HG03280 (cell line): ENCODE measurements around the gene PARP9.
A peak's percentile ranks its signal among the peaks of the same experiment; 100 is the strongest.

Experiments used
- ATAC-seq: cut with Tn5 transposase; IDR thresholded peaks from one replicate; pipeline ENCODE4 v1.9.1; 2021; ENCODE audit warnings: mild to moderate bottlenecking, moderate library complexity; ENCODE audit not compliant: unreplicated experiment

Gene PARP9

GRCh38 chr3:122564155-122564912 is at the start of gene PARP9, which contains the start of gene DTX3L:
Gene PARP9 (minus strand): TSS chr3:122564300. CDS start chr3:122559620, 4,680 bp downstream.
Gene DTX3L (plus strand): TSS chr3:122564338. CDS start chr3:122564427, 89 bp downstream.
- peak; percentile 67 for ATAC-seq

GRCh38 chr3:122612696-122613095 is 48.6 kb upstream of the PARP9 start:
- ATAC-seq, result no peak

- peak; percentile 95 for ATAC-seq
These were observed 45.9 kb upstream of the PARP9 start for GRCh38 chr3:122609798-122610559.

GRCh38 chr3:122608916-122609315 is 44.8 kb upstream of the PARP9 start:
- no peak for ATAC-seq

GRCh38 chr3:122606330-122606729 is 42.2 kb upstream of the PARP9 start:
- no peak for ATAC-seq

- ATAC-seq, result no peak
These were observed 39.0 kb upstream of the PARP9 start for GRCh38 chr3:122603056-122603455.

- no peak for ATAC-seq
These were observed 38.1 kb upstream of the PARP9 start for GRCh38 chr3:122602011-122602710.

- ATAC-seq, result no peak
These were observed 34.5 kb upstream of the PARP9 start for GRCh38 chr3:122598556-122598955.

- no peak for ATAC-seq
These were observed 34.1 kb upstream of the PARP9 start for GRCh38 chr3:122598151-122598550.

- no peak for ATAC-seq
These were observed 29.9 kb upstream of the PARP9 start for GRCh38 chr3:122594025-122594424.

GRCh38 chr3:122590610-122591009 is 26.5 kb upstream of the PARP9 start:
- no peak for ATAC-seq

- ATAC-seq, result peak; percentile 55
These were observed 25.2 kb upstream of the PARP9 start for GRCh38 chr3:122589297-122589696.

- no peak for ATAC-seq
These were observed 23.5 kb upstream of the PARP9 start for GRCh38 chr3:122587572-122587971.

- no peak for ATAC-seq
These were observed 22.8 kb upstream of the PARP9 start for GRCh38 chr3:122586773-122587485.

GRCh38 chr3:122586098-122586497 is 22.0 kb upstream of the PARP9 start:
- ATAC-seq, result no peak

GRCh38 chr3:122582390-122582789 is 18.3 kb upstream of the PARP9 start:
- no peak for ATAC-seq

- no peak for ATAC-seq
These were observed 17.5 kb upstream of the PARP9 start for GRCh38 chr3:122581622-122582021.

GRCh38 chr3:122580470-122580869 is 16.4 kb upstream of the PARP9 start:
- no peak for ATAC-seq

GRCh38 chr3:122578069-122578740 is 14.1 kb upstream of the PARP9 start:
- ATAC-seq, result no peak

- ATAC-seq, result no peak
These were observed 13.4 kb upstream of the PARP9 start, which contains the start of gene PARP15 for GRCh38 chr3:122577409-122578031. Gene PARP15 (plus strand): TSS chr3:122577650. CDS start chr3:122577668, 18 bp downstream.
